Ovary (tissue), 3 donors: ENCODE measurements around the gene GPHN.

Source experiments
- EP300 ChIP-seq: sonication (generic); formaldehyde crosslinking; IDR thresholded peaks from one replicate; pipeline ENCODE4 v1.6.1; 2017; ENCODE audit warnings: antibody characterized with exemption
- POLR2A ChIP-seq: fragments of 450-650 bp; IDR thresholded peaks from one replicate; pipeline ENCODE4 v1.6.1; 2017; ENCODE audit warnings: antibody characterized with exemption, mild to moderate bottlenecking, moderate library complexity
- TF ChIP-seq, protein P1 (sequence below), 3 donors: fragments of 450-650 bp in 2 of 3; fragments of 200-600 bp in 1 of 3; IDR thresholded peaks; one replicate each; pipeline versions ENCODE4 v1.5.1 to v1.8.0; 2016 to 2022; ENCODE audit warnings: antibody characterized with exemption in 3 of 3, mild to moderate bottlenecking in 1 of 3
- donor health status: DM: no; HTN: no; CAD: no.

- TF ChIP-seq, protein P1, sequence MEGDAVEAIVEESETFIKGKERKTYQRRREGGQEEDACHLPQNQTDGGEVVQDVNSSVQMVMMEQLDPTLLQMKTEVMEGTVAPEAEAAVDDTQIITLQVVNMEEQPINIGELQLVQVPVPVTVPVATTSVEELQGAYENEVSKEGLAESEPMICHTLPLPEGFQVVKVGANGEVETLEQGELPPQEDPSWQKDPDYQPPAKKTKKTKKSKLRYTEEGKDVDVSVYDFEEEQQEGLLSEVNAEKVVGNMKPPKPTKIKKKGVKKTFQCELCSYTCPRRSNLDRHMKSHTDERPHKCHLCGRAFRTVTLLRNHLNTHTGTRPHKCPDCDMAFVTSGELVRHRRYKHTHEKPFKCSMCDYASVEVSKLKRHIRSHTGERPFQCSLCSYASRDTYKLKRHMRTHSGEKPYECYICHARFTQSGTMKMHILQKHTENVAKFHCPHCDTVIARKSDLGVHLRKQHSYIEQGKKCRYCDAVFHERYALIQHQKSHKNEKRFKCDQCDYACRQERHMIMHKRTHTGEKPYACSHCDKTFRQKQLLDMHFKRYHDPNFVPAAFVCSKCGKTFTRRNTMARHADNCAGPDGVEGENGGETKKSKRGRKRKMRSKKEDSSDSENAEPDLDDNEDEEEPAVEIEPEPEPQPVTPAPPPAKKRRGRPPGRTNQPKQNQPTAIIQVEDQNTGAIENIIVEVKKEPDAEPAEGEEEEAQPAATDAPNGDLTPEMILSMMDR (IDR thresholded peaks at IDR 0.05) = no peak
- TF ChIP-seq POLR2A (no peak), EP300 (no peak)
Observed at GRCh38 chr14:66939409-66939808, 431.5 kb downstream of the GPHN start.
